HL-60 (cell line): ENCODE results near the gene APPBP2.

Source experiments
- CTCF ChIP-seq: IDR thresholded peaks from one replicate; pipeline ENCODE4 v1.5.1; 2011; ENCODE audit warnings: low read length, control low read depth, inconsistent platforms; ENCODE audit not compliant: insufficient read depth
- POLR2AphosphoS5 ChIP-seq: IDR thresholded peaks from 2 replicates; pipeline ENCODE4 v1.6.1; 2012; ENCODE audit warnings: low read depth
- REST ChIP-seq: IDR thresholded peaks from 2 replicates; pipeline ENCODE4 v1.6.1; 2012; ENCODE audit warnings: low read depth; ENCODE audit not compliant: insufficient replicate concordance

GRCh38 chr17:60415146-60415545, 110.9 kb downstream of the APPBP2 start:
- TF ChIP-seq CTCF (no peak), REST (no peak), POLR2AphosphoS5 (no peak)
